Sigmoid colon (tissue), 3 donors: ENCODE measurements around the gene TAP1.

Source experiments
- CTCF ChIP-seq, 4 experiments: fragments of 450-650 bp in 3 of 4; fragments of 200-600 bp in 1 of 4; IDR thresholded peaks; one replicate each; pipeline ENCODE4 v1.5.1; 2016 to 2019; ENCODE audit warnings: antibody characterized with exemption in 4 of 4, mild to moderate bottlenecking in 3 of 4, moderate library complexity in 2 of 4
- POLR2A ChIP-seq, 2 donors: fragments of 450-650 bp; IDR thresholded peaks; one replicate each; pipeline ENCODE4 v1.6.1; 2016; ENCODE audit warnings: antibody characterized with exemption in 2 of 2, mild to moderate bottlenecking in 2 of 2, moderate library complexity in 2 of 2

- TF ChIP-seq CTCF (IDR thresholded peaks at IDR 0.05) (no peak), POLR2A (IDR thresholded peaks at IDR 0.05) (no peak)
Measured at GRCh38 chr6:32819729-32820128, 33.8 kb downstream of the TAP1 start.
